GM18868 (cell line): ENCODE results near the gene ERN1.

ENCODE experiments used
- ATAC-seq: cut with Tn5 transposase; IDR thresholded peaks from one replicate; pipeline ENCODE4 v1.9.1; 2021; ENCODE audit warnings: mild to moderate bottlenecking, moderate library complexity; ENCODE audit not compliant: unreplicated experiment

Gene ERN1

GRCh38 chr17:64006361-64007088 lies 123.4 kb downstream of the ERN1 start:
- ATAC-seq, result no peak

- no peak for ATAC-seq
These were observed 124.2 kb downstream of the ERN1 start for GRCh38 chr17:64005734-64006167.

GRCh38 chr17:64004903-64005733 lies 124.8 kb downstream of the ERN1 start:
- no peak for ATAC-seq

- no peak for ATAC-seq
These were observed 125.7 kb downstream of the ERN1 start for GRCh38 chr17:64004218-64004770.

GRCh38 chr17:64003526-64004121 lies 126.3 kb downstream of the ERN1 start:
- no peak for ATAC-seq

GRCh38 chr17:64002658-64003525 lies 127.1 kb downstream of the ERN1 start:
- no peak for ATAC-seq

- no peak for ATAC-seq
These were observed 128.0 kb downstream of the ERN1 start for GRCh38 chr17:64001763-64002529.

GRCh38 chr17:64001091-64001579 lies 128.8 kb downstream of the ERN1 start:
- ATAC-seq, result no peak

GRCh38 chr17:63999680-64000531 lies 130.0 kb downstream of the ERN1 start:
- no peak for ATAC-seq

GRCh38 chr17:63998721-63999679 lies 130.9 kb downstream of the ERN1 start:
- ATAC-seq, result no peak

GRCh38 chr17:63998050-63998720 lies 131.8 kb downstream of the ERN1 start, which contains the start of gene PRR29:
TSS of gene PRR29 (plus strand) at chr17:63998351. CDS start at chr17:63998365, 14 bp downstream.
- peak; percentile 56 for ATAC-seq

- ATAC-seq, result no peak
These were observed 132.4 kb downstream of the ERN1 start for GRCh38 chr17:63997341-63998048.

- no peak for ATAC-seq
These were observed 133.3 kb downstream of the ERN1 start for GRCh38 chr17:63996430-63997182.

GRCh38 chr17:63995626-63996025 lies 134.3 kb downstream of the ERN1 start:
- no peak for ATAC-seq

- no peak for ATAC-seq
These were observed 136.5 kb downstream of the ERN1 start for GRCh38 chr17:63993368-63993985.
